Measurements from ENCODE around the gene LRIG2.
"Not testable (repeated sequence)": the region's sequence is repeated elsewhere in the genome, so short reads cannot be mapped to it uniquely, and the experiment has no call there.

Gene LRIG2

GRCh38 chr1:113058941-113059706 is 13.9 kb upstream of the LRIG2 start:
- DNase-seq = no peak

DNA sequence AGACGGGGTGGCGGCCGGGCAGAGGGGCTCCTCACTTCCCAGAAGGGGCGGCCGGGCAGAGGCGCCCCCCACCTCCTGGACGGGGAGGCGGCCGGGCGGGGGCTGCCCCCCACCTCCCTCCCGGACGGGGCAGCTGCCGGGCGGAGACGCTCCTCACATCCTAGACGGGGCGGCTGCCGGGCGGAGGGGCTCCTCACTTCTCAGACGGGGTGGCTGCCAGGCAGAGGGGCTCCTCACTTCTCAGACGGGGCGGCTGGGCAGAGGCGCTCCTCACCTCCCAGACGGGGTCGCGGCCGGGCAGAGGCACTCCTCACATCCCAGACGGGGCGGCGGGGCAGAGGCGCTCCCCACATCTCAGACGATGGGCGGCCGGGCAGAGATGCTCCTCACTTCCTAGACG is 9.5 kb upstream of the LRIG2 start:
- not testable (repeated sequence) for DNase-seq

DNA sequence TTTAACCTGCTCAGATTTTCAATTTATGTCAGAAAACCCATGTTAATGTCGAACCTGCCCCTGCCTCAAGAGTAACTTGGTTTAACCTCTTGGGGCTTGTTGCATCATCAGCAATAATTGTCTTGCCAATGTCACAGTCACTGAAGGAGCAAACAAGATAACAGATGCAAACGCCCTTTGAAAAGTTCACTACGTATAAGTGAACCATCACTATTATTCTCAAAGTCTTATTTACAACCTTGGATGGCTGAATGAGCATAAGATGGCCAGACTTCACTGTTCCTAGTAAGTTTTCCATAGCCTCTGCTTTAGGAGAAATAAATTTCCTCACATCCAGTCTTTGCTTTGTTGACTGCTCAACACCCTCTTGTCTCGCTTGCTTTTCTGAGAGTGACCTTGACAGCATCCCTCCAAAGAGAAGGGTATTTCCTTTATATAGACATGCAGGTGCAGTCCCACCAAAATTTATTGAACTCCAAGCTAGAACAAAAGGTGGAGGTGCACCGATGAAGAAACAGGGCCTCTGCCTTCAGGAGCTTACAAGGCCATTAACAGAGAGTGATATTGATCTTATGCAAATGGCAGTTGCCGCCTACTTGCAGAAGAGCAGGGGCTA is 749 bp upstream of the LRIG2 start:
- DNase-seq = no peak

GRCh38 chr1:113073479-113073950 is 517 bp downstream of the LRIG2 start:
- no peak for DNase-seq

DNA sequence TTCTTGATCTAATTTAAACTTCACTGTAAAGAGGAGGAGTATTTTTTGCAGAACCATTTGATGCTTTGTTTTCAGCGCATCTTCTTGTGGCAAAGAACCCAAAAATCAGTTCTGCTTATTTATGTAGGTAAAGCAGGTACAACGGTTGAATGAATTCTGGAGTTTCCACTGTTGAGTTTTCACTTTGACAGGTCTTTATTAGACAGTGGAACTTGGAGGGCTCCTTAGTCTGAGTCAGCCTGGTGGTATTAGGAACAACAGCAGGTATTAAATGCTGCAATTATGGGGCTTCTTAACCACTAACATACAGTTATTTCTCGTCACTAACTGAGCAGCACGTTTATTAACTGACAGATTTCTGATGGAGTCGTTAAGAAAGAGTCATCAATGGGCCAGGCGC is 1.2 kb downstream of the LRIG2 start:
- no peak for DNase-seq

DNA sequence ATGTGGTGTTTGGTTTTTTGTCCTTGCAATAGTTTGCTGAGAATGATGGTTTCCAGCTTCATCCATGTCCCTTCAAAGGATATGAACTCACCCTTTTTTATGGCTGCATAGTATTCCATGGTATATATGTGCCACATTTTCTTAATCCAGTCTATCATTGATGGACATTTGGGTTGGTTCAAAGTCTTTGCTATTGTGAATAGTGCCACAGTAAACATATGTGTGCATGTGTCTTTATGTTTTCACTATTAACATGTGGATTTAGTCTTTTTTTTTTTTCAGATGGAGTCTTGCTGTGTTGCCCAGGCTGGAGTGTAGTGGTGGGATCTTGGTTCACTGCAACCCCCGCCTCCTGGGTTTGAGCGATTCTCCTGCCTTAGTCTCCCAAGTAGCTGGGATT is 5.0 kb downstream of the LRIG2 start:
- not testable (repeated sequence) for DNase-seq

DNA sequence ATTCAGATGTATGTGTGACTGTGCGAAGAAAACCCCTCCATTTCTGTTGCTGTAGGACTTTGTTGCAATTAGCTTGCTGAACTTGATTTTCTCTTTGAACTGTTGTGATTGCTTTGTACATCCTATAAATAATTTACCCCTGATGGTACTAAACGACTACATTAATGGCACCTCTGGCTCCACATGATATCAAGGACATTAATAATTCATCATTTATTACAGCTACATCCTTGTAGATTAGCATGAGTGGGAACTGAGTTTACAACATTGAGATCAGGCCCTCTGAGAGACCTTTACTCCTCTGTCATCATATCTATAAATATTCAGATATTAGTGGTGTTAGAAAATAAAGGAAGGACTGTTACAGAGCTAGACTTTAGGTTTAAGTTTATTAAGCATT is 13.5 kb downstream of the LRIG2 start:
- no peak for DNase-seq

DNA sequence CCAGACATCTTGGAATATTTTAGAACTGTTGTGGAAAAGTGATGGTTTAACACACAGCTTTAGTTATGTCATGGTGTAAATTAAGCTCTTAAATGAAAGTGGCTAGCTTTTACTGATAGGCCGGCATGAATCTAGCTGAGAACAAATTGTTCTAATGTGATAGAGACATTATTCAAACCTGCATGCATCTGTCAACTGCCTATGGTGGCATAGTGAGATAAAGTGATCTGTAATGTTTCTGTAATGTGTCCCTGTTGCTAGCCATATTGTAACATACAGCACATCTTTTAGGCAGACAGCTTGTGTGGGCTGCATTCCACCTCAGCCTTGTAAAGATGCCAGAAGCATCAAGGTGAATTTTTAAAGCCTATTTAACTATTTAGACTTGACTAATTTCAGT is 16.0 kb downstream of the LRIG2 start:
- DNase-seq = no peak

DNA sequence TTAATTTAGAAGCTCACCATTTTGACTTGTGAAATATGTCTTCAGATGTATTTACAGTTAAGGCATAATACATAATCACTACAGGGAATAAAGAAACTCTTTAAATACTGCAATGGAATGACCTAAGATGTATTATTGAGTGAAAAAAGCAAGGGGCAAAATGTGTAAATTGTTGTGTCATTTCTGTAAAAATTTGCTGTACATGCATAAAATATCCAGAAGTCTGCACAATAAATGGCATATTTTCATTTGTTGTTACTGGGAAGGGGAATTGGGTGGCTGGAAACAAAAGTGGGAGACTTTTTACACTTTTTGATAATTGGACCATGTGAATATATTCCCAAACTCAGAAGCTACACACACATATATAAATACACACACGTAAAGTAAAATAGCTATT is 17.1 kb downstream of the LRIG2 start:
- DNase-seq = no peak

DNA sequence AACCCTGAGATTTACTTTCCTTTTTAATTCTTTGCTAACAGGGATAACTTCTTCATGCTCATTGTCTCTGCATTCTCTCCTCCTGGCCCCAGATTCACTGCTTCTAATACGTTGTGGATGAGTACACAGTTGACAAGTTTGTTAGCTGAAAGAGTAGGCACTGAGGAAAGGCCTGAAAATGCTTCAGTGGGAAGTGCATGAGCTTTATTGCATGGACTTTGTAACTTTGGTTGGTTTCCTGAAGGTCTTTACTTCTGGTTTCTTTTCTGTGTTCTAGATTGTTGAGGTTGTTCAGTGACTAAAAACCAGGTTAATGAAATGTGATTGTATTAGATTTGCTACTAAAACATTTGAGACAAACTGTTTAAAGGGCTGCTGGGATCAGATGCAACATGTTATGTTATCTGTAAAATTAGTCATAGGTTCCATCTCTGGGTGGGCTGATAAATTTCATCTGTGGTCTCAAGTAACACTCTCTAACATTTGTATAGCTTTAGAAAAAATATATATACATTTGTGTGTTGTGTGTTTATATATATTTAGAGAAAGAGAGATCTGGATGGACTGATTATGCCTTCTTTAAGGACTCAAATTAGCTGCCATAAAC is 19.1 kb downstream of the LRIG2 start:
- no peak for DNase-seq

- no peak for DNase-seq
Observed at GRCh38 chr1:113094506-113094905, 21.5 kb downstream of the LRIG2 start.

DNA sequence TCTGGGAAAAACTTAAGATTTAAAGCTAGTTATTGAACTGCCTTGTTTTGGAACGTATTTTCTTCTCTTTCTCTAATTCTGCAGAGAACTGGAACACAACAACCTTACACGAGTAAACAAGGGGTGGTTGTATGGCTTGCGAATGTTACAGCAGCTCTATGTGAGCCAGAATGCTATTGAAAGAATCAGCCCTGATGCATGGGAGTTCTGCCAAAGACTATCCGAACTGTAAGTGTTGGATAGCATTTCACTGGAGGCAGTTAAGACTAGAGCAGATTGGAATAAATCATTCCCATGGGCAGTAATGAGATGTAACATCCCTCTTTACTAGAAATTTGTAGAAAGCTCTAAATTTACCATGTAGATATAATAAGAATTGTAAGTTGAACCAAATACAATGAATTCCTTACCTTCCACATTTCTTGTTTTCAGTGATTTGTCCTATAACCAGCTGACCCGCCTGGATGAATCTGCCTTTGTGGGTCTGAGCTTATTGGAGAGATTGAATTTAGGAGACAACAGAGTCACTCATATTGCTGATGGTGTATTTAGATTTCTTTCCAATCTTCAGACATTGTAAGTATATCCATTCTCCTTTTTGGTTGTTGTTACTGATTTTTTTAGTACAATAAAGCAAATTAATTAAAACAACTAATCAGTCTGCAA is 22.9 kb downstream of the LRIG2 start:
- DNase-seq = no peak

- no peak for DNase-seq
Observed at GRCh38 chr1:113096493-113096892, 23.5 kb downstream of the LRIG2 start.

DNA sequence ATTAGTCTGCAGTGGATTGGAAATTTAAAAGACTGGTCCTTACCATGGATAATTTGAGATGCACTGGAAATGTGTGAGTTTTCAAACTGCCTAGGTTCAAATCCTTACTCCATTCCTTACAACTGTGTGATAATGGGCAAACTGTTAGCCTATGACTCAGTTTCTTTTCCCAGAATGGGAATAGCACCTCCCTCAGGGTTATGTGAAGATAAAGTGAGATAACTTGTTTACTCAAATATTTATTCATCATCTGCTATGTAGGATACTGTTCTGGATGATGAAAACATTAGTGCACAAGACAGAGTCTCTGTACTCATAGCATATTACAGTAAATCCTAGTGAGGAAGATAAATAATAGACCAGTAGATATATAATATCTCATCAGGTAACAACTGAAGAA is 28.6 kb downstream of the LRIG2 start:
- DNase-seq = no peak

- no peak for DNase-seq
Observed at GRCh38 chr1:113103048-113103447, 30.1 kb downstream of the LRIG2 start.

DNA sequence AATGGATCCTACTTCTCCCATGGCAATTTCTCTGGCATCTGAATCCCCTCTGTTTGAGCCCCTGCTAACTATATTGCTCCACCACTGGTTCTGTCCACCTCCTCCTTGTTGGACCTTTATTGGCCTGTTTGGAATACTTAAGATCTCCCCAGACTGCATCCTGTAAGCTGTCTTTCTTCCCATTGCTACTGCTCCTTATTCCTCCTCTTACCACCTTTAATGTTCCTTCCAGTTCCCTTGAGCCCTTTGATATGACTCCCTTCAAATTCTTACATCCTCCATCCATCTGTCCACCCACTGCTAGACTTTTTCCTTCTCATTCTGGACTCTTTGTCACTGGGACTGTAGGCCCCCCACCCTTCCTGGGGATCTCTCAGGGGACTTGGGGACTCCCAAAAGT is 31.0 kb downstream of the LRIG2 start:
- no peak for DNase-seq

DNA sequence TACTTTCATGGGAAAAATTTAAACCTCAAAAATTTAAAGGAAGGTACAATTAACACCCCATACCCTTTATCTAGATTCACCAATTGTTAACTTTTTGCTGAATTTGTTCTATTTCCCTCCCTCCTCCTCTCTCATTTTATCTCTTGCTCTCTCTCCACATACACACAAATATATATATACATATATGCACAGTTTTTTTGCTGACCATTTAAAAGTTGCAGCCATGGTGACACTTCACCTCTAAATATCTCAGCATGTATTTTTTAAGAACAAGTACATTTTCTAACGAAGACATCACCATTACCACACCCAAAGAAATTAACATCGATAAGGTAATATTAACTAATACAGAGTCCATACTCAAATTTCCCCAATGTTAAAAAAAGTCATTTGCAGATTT is 33.9 kb downstream of the LRIG2 start:
- no peak for DNase-seq

DNA sequence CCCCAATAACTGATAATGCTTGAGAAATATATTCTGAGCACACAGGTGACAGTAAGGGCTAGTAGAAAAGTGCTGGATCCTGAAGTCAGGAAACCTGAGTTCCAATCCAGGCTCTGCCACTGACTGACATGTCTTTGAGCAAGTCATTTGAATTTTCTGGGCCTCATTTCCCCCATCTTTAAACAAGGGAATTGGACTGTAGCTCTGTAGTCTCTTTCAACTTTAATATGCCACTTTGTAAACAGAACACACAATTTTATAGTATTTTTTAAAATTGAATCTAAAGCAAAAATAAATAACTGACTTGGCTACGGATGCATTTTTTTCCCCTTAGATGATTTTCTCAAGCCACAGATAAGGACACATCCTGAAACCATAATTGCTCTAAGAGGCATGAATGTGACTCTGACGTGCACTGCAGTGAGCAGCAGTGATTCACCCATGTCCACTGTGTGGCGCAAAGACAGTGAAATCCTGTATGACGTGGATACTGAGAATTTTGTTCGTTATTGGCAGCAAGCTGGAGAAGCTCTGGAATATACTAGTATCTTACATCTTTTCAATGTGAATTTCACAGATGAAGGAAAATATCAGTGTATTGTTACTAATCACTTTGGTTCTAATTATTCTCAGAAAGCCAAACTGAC is 37.0 kb downstream of the LRIG2 start:
- no peak for DNase-seq

DNA sequence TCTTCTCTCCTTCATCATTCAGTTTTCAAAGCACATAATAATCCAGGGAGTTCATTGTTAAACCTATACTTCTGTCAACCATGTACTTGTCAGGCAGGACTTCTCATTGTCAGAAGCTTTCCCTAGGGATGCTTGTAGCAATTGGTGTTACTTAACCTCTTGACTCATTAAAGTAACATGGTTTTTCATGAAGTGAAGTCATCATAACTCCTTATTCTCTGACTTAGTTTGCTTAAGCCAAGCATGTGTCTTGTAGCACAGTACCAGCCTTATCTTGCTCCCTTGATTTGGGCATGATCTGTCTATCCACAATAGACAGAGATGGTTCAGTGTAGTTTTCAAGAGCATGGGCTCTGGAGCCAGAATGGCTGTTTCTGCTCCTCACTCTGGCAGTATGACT is 45.3 kb downstream of the LRIG2 start:
- no peak for DNase-seq

- DNase-seq = no peak
Observed at GRCh38 chr1:113123737-113124136, 50.7 kb downstream of the LRIG2 start.

GRCh38 chr1:113124366-113124765 is 51.4 kb downstream of the LRIG2 start:
- no peak for DNase-seq

DNA sequence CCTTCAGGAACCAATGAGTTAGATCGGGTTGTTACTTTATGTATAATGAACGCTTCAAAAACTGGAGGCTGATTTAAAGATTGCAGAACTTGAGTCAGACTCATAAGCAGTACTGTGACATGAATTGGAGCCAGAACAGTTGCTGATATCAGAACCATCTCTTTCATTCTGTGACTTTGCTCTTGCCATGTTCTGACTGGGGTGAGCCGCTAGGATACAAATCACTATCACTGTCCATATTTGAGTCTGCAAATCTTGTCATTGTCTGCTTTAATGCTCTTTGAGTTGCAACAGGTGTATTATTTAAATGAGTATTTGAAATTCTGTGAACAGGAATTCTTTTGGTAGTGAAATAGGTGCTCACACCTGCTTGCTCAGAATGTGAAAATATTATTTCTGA is 52.5 kb downstream of the LRIG2 start:
- no peak for DNase-seq

- DNase-seq = no peak
Observed at GRCh38 chr1:113126207-113126606, 53.2 kb downstream of the LRIG2 start.

All from stimulated activated CD4-positive, alpha-beta T cell treated with anti-CD3 and anti-CD28 coated beads, Interleukin-4, amount 100 ng/mL, for 1 hour (primary cell).